Measurements from ENCODE around the gene RPS6KA2.

The RPS6KA2 gene

DNA sequence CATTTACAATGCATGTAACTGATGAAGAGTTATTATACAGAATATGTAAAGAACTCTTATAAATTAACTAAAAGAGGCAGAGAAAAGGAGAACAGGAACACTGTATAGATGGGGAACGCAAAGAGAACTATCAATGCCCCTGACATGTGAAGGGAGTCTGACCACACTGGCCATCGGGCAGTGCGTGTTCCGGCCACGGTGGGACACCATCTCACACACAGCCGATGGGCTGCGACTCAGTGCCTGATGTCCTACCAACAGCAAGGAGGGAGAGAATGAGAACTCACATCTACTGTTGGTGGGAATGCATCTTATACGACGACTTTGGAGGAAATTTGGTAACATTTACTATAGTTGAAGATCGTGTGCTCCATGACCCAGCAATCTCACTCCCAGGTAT is 25.1 kb downstream of the RPS6KA2 start:
- H3K4me3 ChIP-seq (ENCODE audit: control insufficient read depth in 1 of 7, extremely low read depth in 1 of 7, insufficient read depth in 4 of 7, low read depth in 2 of 7, low read length in 6 of 7): no peak overlapping the region
- H3K36me3 ChIP-seq (ENCODE audit: control insufficient read depth in 4 of 4, insufficient read depth in 4 of 4, low read length in 3 of 4): no peaks in the 10 kb centered on the region
- DNase-seq: no peak
- H3K27ac ChIP-seq (ENCODE audit: insufficient read depth in 1 of 2, low read depth in 1 of 2, low read length in 2 of 2, poor library complexity in 1 of 2, severe bottlenecking in 2 of 2): no peak overlapping the region
- no peaks in the 10 kb centered on the region for H3K27me3 ChIP-seq (replicated peaks in 2 of 5; ENCODE audit: control insufficient read depth in 4 of 5, insufficient read depth in 5 of 5, low read length in 4 of 5)
- H3K9me3 ChIP-seq (ENCODE audit: control extremely low read depth in 1 of 5, control insufficient read depth in 4 of 5, insufficient read depth in 2 of 5, low read depth in 1 of 5, low read length in 4 of 5): peaks cover 0 to 10% (median 0%) of the 10 kb centered on the region in 5 experiments
- ChIA-PET CTCF (interaction anchor here (2.5 kb wide), 1 partner anchor 11 kb away, joined by 13 read pairs; no protein-coding TSS in a partner anchor), POLR2A (no interaction called here)
- peaks cover 0 to 28% (median 12%) of the 10 kb centered on the region in 4 experiments for H3K4me1 ChIP-seq (ENCODE audit: control extremely low read depth in 1 of 4, control insufficient read depth in 4 of 4, insufficient read depth in 4 of 4, low read length in 3 of 4)
- 100% methylated on average over 6 of the region's 10 CpGs for WGBS (ENCODE audit: insufficient coverage)

DNA sequence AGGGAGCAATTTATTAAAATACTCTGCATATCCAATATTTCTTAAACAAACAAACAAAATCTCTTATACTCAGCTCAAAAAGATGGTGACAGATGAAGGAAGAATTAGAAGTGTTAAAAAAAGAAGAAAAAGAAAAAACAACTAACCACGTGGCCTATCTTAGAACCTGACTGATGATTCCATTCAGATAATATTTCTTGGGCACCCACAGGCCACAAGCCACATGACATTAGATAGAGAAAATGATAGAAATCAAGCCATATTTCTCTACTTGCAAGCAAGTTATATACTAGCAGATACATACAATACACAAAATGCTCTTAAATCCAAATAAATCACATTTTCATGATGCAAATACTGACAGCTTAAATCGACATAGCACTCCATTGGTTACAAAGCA is 26.1 kb downstream of the RPS6KA2 start:
- peak in 1 of 3 donors; percentile 15 for DNase-seq
- peaks cover 0 to 28% (median 12%) of the 10 kb centered on the region in 4 experiments for H3K4me1 ChIP-seq (ENCODE audit: control extremely low read depth in 1 of 4, control insufficient read depth in 4 of 4, insufficient read depth in 4 of 4, low read length in 3 of 4)
- peaks cover 0 to 10% (median 0%) of the 10 kb centered on the region in 5 experiments for H3K9me3 ChIP-seq (ENCODE audit: control extremely low read depth in 1 of 5, control insufficient read depth in 4 of 5, insufficient read depth in 2 of 5, low read depth in 1 of 5, low read length in 4 of 5)
- H3K27ac ChIP-seq (ENCODE audit: insufficient read depth in 1 of 2, low read depth in 1 of 2, low read length in 2 of 2, poor library complexity in 1 of 2, severe bottlenecking in 2 of 2): no peak overlapping the region
- CTCF ChIA-PET: interaction anchor here (0.7 to 1.3 kb wide), 3 partner anchors 13 to 163 kb away, joined by 3 to 4 read pairs (median 3); no protein-coding TSS in a partner anchor
- POLR2A ChIA-PET: no interaction called here
- no CpG with 5 or more reads among the region's 2 CpGs for WGBS (ENCODE audit: insufficient coverage)
- H3K36me3 ChIP-seq (ENCODE audit: control insufficient read depth in 4 of 4, insufficient read depth in 4 of 4, low read length in 3 of 4): no peaks in the 10 kb centered on the region
- H3K4me3 ChIP-seq (ENCODE audit: control insufficient read depth in 1 of 7, extremely low read depth in 1 of 7, insufficient read depth in 4 of 7, low read depth in 2 of 7, low read length in 6 of 7): no peak overlapping the region
- H3K27me3 ChIP-seq (replicated peaks in 2 of 5; ENCODE audit: control insufficient read depth in 4 of 5, insufficient read depth in 5 of 5, low read length in 4 of 5): no peaks in the 10 kb centered on the region

DNA sequence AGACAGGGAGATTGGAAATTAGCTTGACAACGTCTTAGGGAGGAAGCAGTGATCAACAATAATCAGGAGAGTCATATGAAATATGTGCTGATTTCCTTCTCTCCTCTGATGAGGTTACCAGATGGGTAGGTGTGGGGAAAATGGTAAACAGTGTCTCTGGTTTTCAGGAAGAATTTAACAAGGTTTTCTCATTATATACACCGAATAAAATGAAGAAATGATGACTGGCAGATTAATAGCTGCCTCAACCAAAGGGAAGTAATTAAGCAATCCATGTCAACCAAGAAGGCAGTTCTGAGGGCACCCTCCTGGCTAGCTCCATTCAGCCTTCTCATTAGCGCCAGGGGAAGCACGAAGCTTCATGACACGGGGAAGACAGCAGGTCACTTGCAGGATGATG is 27.8 kb downstream of the RPS6KA2 start:
- no peaks in the 10 kb centered on the region for H3K27me3 ChIP-seq (replicated peaks in 2 of 5; ENCODE audit: control insufficient read depth in 4 of 5, insufficient read depth in 5 of 5, low read length in 4 of 5)
- DNase-seq: peak in 2 of 3 donors; percentile 32 to 33
- peaks cover 0 to 10% (median 0%) of the 10 kb centered on the region in 5 experiments for H3K9me3 ChIP-seq (ENCODE audit: control extremely low read depth in 1 of 5, control insufficient read depth in 4 of 5, insufficient read depth in 2 of 5, low read depth in 1 of 5, low read length in 4 of 5)
- H3K4me3 ChIP-seq (ENCODE audit: control insufficient read depth in 1 of 7, extremely low read depth in 1 of 7, insufficient read depth in 4 of 7, low read depth in 2 of 7, low read length in 6 of 7): no peak overlapping the region
- no peaks in the 10 kb centered on the region for H3K36me3 ChIP-seq (ENCODE audit: control insufficient read depth in 4 of 4, insufficient read depth in 4 of 4, low read length in 3 of 4)
- CTCF ChIA-PET: no interaction called here
- POLR2A ChIA-PET: interaction anchor here (1.5 kb wide), 1 partner anchor 28 kb away, joined by 4 read pairs; the partner anchor contains the start of gene RPS6KA2
- WGBS (ENCODE audit: insufficient coverage): 0% methylated on average over 3 of the region's 5 CpGs
- no peak overlapping the region for H3K27ac ChIP-seq (ENCODE audit: insufficient read depth in 1 of 2, low read depth in 1 of 2, low read length in 2 of 2, poor library complexity in 1 of 2, severe bottlenecking in 2 of 2)
- peaks cover 0 to 28% (median 12%) of the 10 kb centered on the region in 4 experiments for H3K4me1 ChIP-seq (ENCODE audit: control extremely low read depth in 1 of 4, control insufficient read depth in 4 of 4, insufficient read depth in 4 of 4, low read length in 3 of 4)

DNA sequence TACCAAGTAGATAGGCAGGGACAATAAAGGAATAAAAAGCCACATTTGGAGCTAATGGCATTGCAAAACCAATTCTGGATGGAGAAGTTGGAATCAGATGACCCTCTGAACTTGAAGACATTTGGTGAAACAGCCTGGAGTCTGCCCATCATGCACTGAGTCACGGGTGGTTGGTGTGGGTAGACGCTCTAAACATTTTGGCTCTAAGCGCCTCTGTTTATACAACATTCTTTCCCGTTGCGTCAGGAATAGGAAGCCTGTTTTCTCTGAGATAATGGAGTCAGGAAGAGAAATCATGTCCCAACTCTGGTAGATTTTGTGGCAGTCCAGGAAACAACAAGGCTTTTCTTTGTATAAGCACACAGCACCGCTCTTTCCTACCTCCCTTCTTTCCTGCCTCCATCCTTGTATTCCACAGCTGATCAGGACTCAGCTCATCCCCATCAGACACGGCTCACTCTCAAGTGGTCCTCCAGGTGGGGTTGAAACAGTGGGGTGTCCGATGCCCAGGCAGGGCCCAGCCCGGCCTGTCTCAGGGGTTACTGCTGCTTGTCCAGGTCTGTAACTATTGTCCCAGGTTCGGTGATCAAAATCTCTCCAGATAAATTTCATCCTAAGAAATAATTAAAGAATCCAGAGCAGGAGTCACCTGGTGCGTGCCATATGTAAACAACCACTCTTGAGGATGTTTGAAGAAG is 28.5 kb downstream of the RPS6KA2 start:
- DNase-seq: peak; percentile 67 to 77 (median 72)
- no peaks in the 10 kb centered on the region for H3K27me3 ChIP-seq (replicated peaks in 2 of 5; ENCODE audit: control insufficient read depth in 4 of 5, insufficient read depth in 5 of 5, low read length in 4 of 5)
- 40% methylated on average over 10 of the region's 11 CpGs for WGBS (ENCODE audit: insufficient coverage)
- H3K36me3 ChIP-seq (ENCODE audit: control insufficient read depth in 4 of 4, insufficient read depth in 4 of 4, low read length in 3 of 4): no peaks in the 10 kb centered on the region
- ChIA-PET CTCF (no interaction called here), POLR2A (interaction anchor here (1.5 to 1.7 kb wide), 2 partner anchors 10 to 29 kb away, joined by 4 read pairs; partner anchors contain the start of gene RPS6KA2)
- no peak overlapping the region for H3K27ac ChIP-seq (ENCODE audit: insufficient read depth in 1 of 2, low read depth in 1 of 2, low read length in 2 of 2, poor library complexity in 1 of 2, severe bottlenecking in 2 of 2)
- H3K4me1 ChIP-seq (ENCODE audit: control extremely low read depth in 1 of 4, control insufficient read depth in 4 of 4, insufficient read depth in 4 of 4, low read length in 3 of 4): peaks cover 0 to 28% (median 12%) of the 10 kb centered on the region in 4 experiments
- H3K9me3 ChIP-seq (ENCODE audit: control extremely low read depth in 1 of 5, control insufficient read depth in 4 of 5, insufficient read depth in 2 of 5, low read depth in 1 of 5, low read length in 4 of 5): peaks cover 0 to 10% (median 0%) of the 10 kb centered on the region in 5 experiments
- peak overlapping the region in 2 of 7 experiments; percentile 17 to 29 for H3K4me3 ChIP-seq (ENCODE audit: control insufficient read depth in 1 of 7, extremely low read depth in 1 of 7, insufficient read depth in 4 of 7, low read depth in 2 of 7, low read length in 6 of 7)

DNA sequence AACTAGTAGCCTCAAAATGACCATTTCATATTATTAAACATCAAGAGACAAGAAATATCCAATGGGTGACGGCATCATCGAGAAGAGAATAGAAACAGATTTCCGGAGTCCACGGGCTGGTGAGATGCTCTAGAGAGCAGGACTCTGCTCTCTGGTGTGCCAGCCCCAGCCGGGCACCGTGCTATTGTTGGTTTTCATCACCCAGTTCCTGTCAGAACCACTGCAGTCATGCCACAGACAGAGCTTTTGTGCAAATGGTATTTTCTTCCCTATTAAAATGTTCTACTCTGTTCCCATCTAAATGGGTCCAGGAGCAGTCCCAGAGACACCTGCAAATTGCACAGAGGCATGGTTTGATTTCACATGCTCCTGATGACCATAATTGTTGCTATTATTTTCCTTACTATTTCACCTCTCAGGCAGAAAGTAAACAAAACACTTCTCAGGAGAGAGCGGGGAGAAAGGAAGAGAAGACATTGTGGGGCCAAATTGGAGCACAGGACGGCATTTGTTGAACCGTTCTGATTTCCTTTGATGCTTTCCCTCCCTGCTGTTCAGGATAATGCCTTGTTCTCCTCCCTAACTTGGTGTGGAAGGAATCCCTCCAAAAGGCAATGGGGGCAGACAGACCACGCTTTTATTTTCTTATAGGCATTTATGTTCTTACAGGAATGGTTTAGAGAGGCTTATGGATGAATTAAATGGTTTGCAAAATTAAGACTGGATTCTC is 29.2 kb downstream of the RPS6KA2 start:
- H3K27ac ChIP-seq (ENCODE audit: insufficient read depth in 1 of 2, low read depth in 1 of 2, low read length in 2 of 2, poor library complexity in 1 of 2, severe bottlenecking in 2 of 2): no peak overlapping the region
- H3K9me3 ChIP-seq (ENCODE audit: control extremely low read depth in 1 of 5, control insufficient read depth in 4 of 5, insufficient read depth in 2 of 5, low read depth in 1 of 5, low read length in 4 of 5): peaks cover 0 to 7% (median 0%) of the 10 kb centered on the region in 5 experiments
- H3K4me1 ChIP-seq (ENCODE audit: control extremely low read depth in 1 of 4, control insufficient read depth in 4 of 4, insufficient read depth in 4 of 4, low read length in 3 of 4): peaks cover 0 to 28% (median 12%) of the 10 kb centered on the region in 4 experiments
- peak in 2 of 3 donors; percentile 15 to 27 for DNase-seq
- H3K36me3 ChIP-seq (ENCODE audit: control insufficient read depth in 4 of 4, insufficient read depth in 4 of 4, low read length in 3 of 4): no peaks in the 10 kb centered on the region
- 59% methylated on average over 8 of the region's 10 CpGs for WGBS (ENCODE audit: insufficient coverage)
- POLR2A ChIA-PET: interaction anchor here (1.7 kb wide), 1 partner anchor 9 kb away, joined by 4 read pairs; no protein-coding TSS in a partner anchor
- CTCF ChIA-PET: interaction anchor here (1.0 kb wide), 1 partner anchor 121 kb away, joined by 3 read pairs; no protein-coding TSS in a partner anchor
- H3K4me3 ChIP-seq (ENCODE audit: control insufficient read depth in 1 of 7, extremely low read depth in 1 of 7, insufficient read depth in 4 of 7, low read depth in 2 of 7, low read length in 6 of 7): no peak overlapping the region
- no peaks in the 10 kb centered on the region for H3K27me3 ChIP-seq (replicated peaks in 2 of 5; ENCODE audit: control insufficient read depth in 4 of 5, insufficient read depth in 5 of 5, low read length in 4 of 5)

DNA sequence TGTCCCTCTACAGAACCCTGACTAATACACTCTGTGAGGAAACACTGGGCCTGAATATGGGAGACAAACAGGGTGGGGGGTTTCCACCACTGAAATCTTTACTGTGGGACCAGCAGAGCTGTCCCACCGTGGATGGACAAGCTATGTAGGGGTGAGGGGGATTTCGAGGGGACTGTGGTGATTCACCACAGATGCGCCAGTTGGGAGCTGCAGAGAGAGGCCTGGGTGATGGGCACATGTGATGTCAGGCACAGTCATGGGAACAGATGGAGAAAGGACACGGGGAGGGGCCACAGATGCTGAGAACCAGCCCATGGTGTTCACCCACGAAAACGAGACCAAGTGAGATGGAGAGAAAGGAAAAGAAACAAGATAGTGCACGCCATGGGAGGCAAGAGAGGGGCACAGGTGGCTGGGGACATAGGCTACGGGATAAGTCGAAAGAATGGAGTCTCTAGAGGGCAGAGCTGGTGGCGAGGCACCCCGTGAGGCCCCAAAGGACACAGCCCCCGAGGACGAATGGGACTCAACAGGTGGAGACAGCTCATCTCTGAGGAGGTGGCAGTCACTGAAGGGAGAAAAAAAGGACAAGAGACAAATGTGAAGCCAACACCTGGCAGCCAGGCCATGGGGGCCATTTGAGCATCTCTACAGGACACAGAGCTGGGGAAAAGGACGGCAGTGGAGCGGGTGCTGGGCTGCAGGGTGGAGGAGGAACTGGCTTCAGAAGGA is 30.1 kb downstream of the RPS6KA2 start:
- DNase-seq: no peak
- Histone ChIP-seq H3K4me1 (ENCODE audit: control extremely low read depth in 1 of 4, control insufficient read depth in 4 of 4, insufficient read depth in 4 of 4, low read length in 3 of 4) (peaks cover 0 to 28% (median 12%) of the 10 kb centered on the region in 4 experiments), H3K4me3 (ENCODE audit: control insufficient read depth in 1 of 7, extremely low read depth in 1 of 7, insufficient read depth in 4 of 7, low read depth in 2 of 7, low read length in 6 of 7) (no peak overlapping the region), H3K27me3 (replicated peaks in 2 of 5; ENCODE audit: control insufficient read depth in 4 of 5, insufficient read depth in 5 of 5, low read length in 4 of 5) (no peaks in the 10 kb centered on the region), H3K36me3 (ENCODE audit: control insufficient read depth in 4 of 4, insufficient read depth in 4 of 4, low read length in 3 of 4) (no peaks in the 10 kb centered on the region), H3K27ac (ENCODE audit: insufficient read depth in 1 of 2, low read depth in 1 of 2, low read length in 2 of 2, poor library complexity in 1 of 2, severe bottlenecking in 2 of 2) (no peak overlapping the region), H3K9me3 (ENCODE audit: control extremely low read depth in 1 of 5, control insufficient read depth in 4 of 5, insufficient read depth in 2 of 5, low read depth in 1 of 5, low read length in 4 of 5) (no peaks in the 10 kb centered on the region)
- ChIA-PET CTCF (interaction anchor here (1.0 kb wide), 1 partner anchor 122 kb away, joined by 3 read pairs; no protein-coding TSS in a partner anchor), POLR2A (interaction anchor here (1.7 kb wide), 1 partner anchor 8 kb away, joined by 4 read pairs; no protein-coding TSS in a partner anchor)
- WGBS (ENCODE audit: insufficient coverage): 93% methylated on average over 15 of the region's 15 CpGs
